Sciatic nerve (tissue), 2 donors: ENCODE data around the gene CSF3R. TPM values are rescaled to one million over a fixed set of nuclear protein-coding genes. Genes with fewer than 3 reads are reported as not detected.

Experiments used
- ATAC-seq: fragments of 200-7000 bp; cut with Tn5 transposase; one replicate; pipeline ENCODE4 v1.9.1; 2020; ENCODE audit warnings: mild to moderate bottlenecking, moderate library complexity
- DNase-seq: peaks from one replicate; pipeline ENCODE4 v3.0.0-alpha.2; 2020; ENCODE audit warnings: low spot score
- intact Hi-C: fragments of 100-400 bp; cut with DNase I; formaldehyde crosslinking; loops from one replicate; pipeline ENCODE4 v1.14.2; 2022
- total RNA-seq: library from RNA; stranded (reverse); fragmentation: NEBNext Ultra II Directional; extraction: Animal tissue kit (Norgen Biotek cat#: 25700); gene quantifications from one replicate; pipeline ENCODE4 v1.2.1, GENCODE V29; 2021
- donor health status: DM: no; HTN: no; CAD: no.
- donor health status: DM: no; HTN: no; CAD: no.

CSF3R gene
- 57.3 TPM for total RNA-seq

- intact Hi-C loops = no loop called here
- DNase-seq (no peak), ATAC-seq (no peak)
These were observed at the start of gene CSF3R for GRCh38 chr1:36482724-36483388. TSS of gene CSF3R (minus strand) at chr1:36482913. CDS start at chr1:36479496, 3,417 bp downstream.

DNA sequence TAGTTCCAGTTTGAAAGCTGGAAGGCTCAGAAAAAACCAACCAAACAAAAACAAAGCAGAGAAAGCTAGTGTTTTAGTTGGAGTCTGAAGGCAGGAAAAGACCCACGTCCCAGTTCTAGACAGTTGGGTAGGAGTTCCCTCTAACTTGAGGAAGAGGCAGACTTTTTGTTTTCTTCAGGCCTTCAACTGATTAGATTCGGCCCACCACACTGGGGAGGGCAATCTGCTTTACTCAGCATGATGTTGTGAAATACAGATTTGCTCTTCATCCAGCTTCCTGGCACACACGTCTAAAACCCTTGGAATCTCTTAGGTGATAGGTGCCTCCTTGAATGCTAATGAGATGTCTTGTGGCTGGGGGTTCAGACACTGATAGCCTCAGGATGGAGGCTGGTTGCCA, 49.1 kb upstream of the CSF3R start:
- DNase-seq = no peak
- intact Hi-C loops = no loop called here
- no peak for ATAC-seq

GRCh38 chr1:36530791-36531190, 48.1 kb upstream of the CSF3R start:
- intact Hi-C loops = no loop called here
- DNase-seq (no peak), ATAC-seq (no peak)

GRCh38 chr1:36530261-36530660, 47.5 kb upstream of the CSF3R start:
- ATAC-seq = no peak
- intact Hi-C loops = no loop called here
- DNase-seq = no peak

DNA sequence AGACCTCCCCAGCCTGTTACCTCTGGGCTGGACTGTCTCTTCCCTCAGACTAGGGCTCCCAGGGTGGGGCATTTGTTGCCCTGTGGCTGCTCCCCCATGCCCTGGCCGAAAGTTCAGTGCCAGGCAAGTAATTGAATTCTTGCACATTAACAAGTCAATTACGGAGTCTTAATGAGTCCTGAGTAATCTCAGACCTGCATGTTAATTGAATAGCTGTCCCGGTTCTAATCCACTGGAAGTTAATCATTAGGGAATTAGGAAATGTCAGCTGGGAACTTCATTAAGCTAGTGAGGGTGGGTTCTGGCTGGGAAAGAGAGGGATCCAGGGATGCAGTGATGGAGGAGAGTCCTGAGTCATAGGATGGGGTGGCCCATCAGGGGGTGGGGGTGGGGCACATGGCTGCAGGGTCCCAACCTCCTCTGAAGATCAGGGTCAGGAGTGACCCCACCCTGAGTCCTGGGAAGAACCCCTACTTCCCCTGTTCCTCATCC, 47.1 kb upstream of the CSF3R start:
- intact Hi-C loops = no loop called here
- DNase-seq = no peak
- no peak for ATAC-seq

GRCh38 chr1:36528361-36529349, 45.9 kb upstream of the CSF3R start:
- no peak for ATAC-seq
- intact Hi-C loops = no loop called here
- DNase-seq = no peak

GRCh38 chr1:36525166-36525565, 42.5 kb upstream of the CSF3R start:
- ATAC-seq (no peak), DNase-seq (no peak)
- intact Hi-C loops = no loop called here

GRCh38 chr1:36524359-36525062, 41.8 kb upstream of the CSF3R start:
- DNase-seq (no peak), ATAC-seq (no peak)
- intact Hi-C loops = no loop called here

GRCh38 chr1:36523850-36524249, 41.1 kb upstream of the CSF3R start:
- ATAC-seq = no peak
- intact Hi-C loops = no loop called here
- no peak for DNase-seq

DNA sequence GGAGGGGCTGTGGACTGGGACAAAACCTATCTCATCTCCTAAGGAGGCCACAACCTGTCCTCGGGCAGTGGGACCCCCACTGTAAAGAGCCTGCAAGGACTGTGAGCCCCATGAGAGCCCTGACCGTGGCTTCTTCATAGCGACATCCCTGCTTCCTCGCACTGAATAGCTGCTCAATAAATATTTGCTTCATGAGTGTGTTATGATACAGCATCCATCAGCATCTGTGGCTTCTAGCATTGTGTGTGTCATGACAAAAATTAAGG, 40.5 kb upstream of the CSF3R start:
- DNase-seq = no peak
- intact Hi-C loops = no loop called here
- no peak for ATAC-seq

GRCh38 chr1:36522461-36523229, 39.9 kb upstream of the CSF3R start:
- ATAC-seq = no peak
- intact Hi-C loops = no loop called here

DNA sequence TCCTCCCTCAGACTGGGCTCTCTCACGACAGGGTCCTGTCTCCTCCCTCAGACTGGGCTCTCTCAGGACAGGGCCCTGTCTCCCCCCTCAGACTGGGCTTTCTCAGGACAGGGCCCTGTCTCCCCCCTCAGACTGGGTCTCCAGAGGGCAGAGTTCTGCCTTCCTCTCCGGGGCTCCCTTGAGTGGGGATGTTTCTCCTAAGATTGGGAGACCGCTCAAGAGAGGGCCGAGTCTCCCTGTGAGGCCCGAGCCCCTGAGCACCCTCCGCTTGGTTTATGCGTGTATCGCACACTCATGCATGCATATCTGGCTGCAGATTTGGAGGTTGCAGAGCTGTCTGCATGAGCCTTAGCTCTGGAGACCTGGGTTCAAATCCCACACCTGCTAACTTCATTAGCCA, 39.3 kb upstream of the CSF3R start:
- no peak for ATAC-seq
- intact Hi-C loops = no loop called here
- DNase-seq = no peak

More at GRCh38 chr1:36522461-36523229, 39.9 kb upstream of the CSF3R start:
- DNase-seq = no peak

GRCh38 chr1:36520771-36521420, 38.2 kb upstream of the CSF3R start:
- ATAC-seq (no peak), DNase-seq (no peak)
- intact Hi-C loops = no loop called here

DNA sequence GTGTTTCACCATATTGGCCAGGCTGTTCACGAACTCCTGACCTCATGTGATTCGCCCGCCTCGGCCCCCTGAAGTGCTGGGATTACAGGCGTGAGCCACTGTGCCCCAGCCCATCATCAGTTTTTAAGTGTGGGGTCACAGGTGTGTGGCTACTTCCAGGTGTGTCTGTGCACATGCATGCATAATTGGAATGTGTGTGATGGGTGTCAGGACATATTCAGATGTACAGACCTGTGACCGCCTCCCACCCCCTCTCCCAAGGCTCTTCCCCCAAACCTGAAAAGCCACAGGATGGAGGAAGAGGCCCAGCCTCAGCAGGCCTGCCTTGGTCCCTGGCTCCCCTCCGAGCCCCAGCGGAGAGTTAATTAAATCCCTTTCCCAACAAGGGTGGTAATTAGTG, 37.3 kb upstream of the CSF3R start:
- ATAC-seq (no peak), DNase-seq (no peak)
- intact Hi-C loops = no loop called here

DNA sequence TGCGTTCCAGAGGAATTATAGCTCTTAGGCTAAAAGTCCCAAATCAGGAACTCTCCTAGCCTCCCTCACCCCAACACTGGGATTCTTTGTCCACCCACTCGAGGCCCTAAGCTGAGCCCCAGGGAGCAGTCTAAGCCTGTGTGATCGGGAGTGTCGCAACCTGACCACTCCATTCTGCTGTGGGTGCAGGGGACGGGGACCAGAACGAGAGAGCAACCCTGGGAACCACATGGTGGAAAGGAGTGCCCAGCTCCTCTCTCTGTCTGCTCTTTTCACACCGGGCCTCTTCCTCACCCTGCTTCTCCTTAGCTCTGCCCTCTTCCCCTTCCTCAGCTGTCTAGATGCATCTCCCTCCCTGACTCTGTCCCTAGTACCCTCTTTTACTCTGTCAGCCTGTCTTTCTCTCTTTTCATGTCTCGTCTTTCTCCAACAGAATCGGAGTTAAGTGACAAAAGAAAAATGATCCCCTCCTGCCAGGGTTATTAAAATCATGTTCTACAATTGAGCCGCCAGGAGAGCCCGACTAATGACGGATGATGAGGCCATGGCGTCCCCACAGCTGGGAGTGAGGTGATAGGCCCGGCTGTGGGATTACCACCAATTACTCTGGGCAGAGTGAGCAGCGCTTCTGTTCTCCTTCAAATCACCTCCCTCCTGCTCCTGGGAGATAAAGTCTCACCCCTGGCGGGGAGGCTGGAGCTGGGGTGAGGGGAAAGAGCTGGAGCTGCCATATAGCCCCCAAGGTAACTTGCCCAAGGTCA, 34.5 kb upstream of the CSF3R start:
- ATAC-seq (no peak), DNase-seq (no peak)
- intact Hi-C loops = no loop called here

GRCh38 chr1:36516372-36517010, 33.8 kb upstream of the CSF3R start:
- ATAC-seq = peak; percentile 32
- no peak for DNase-seq

GRCh38 chr1:36515315-36516138, 32.8 kb upstream of the CSF3R start:
- ATAC-seq = no peak
- intact Hi-C loops = no loop called here
- no peak for DNase-seq

More at GRCh38 chr1:36516372-36517010, 33.8 kb upstream of the CSF3R start:
- intact Hi-C loops = no loop called here
